ENCODE results near the gene STX8.

Gene STX8

DNA sequence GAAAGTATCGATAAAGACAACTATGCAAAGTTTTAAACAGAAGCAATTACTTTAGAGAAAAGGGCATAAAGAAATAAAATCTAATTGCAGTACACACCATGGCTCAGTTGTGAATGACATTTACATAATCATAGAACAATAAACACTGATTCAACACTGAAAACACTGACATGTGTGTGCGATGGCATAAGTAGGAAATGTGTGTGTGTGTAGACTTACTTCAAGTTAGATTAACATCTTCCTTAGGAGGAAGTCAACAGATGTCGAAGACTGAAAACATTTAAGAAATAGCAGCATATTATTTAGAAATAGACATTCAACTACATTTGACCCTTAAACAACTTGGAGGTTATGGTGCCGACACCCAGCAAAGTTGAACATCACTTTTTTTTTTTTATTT lies 172.4 kb downstream of the STX8 start:
- H3K4me2 ChIP-seq (ENCODE audit: insufficient read depth, low read length), result no peak overlapping the region
- no peaks in the 10 kb centered on the region for H4K20me1 ChIP-seq (ENCODE audit: insufficient read depth, low read length)
- no peak overlapping the region for H2AFZ ChIP-seq (ENCODE audit: low read depth, low read length)
- no peaks in the 10 kb centered on the region for H3K9me3 ChIP-seq (ENCODE audit: insufficient read depth, low read length, severe bottlenecking)
- DNase-seq, result no peak
- no peaks in the 10 kb centered on the region for H3K4me1 ChIP-seq (ENCODE audit: insufficient read depth, low read length)
- H3K36me3 ChIP-seq (ENCODE audit: insufficient read depth, low read length), result no peaks in the 10 kb centered on the region
- no peaks in the 10 kb centered on the region for H3K27me3 ChIP-seq (ENCODE audit: insufficient read depth, low read length, poor library complexity)
- no peak for ATAC-seq (ENCODE audit: insufficient read depth, low read depth)
- TF ChIP-seq, protein P1, sequence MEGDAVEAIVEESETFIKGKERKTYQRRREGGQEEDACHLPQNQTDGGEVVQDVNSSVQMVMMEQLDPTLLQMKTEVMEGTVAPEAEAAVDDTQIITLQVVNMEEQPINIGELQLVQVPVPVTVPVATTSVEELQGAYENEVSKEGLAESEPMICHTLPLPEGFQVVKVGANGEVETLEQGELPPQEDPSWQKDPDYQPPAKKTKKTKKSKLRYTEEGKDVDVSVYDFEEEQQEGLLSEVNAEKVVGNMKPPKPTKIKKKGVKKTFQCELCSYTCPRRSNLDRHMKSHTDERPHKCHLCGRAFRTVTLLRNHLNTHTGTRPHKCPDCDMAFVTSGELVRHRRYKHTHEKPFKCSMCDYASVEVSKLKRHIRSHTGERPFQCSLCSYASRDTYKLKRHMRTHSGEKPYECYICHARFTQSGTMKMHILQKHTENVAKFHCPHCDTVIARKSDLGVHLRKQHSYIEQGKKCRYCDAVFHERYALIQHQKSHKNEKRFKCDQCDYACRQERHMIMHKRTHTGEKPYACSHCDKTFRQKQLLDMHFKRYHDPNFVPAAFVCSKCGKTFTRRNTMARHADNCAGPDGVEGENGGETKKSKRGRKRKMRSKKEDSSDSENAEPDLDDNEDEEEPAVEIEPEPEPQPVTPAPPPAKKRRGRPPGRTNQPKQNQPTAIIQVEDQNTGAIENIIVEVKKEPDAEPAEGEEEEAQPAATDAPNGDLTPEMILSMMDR (IDR thresholded peaks at IDR 0.05; ENCODE audit: borderline replicate concordance, extremely low read depth, low read length, poor library complexity, severe bottlenecking), result no peak
- no peak for TF ChIP-seq EZH2 (IDR thresholded peaks at IDR 0.05; ENCODE audit: borderline replicate concordance, low read depth, low read length, severe bottlenecking)
- no peaks in the 10 kb centered on the region for H3K79me2 ChIP-seq (ENCODE audit: insufficient read depth, low read length)
- no peak overlapping the region for H3K9ac ChIP-seq (ENCODE audit: low read depth, low read length)
- no peak overlapping the region for H3K27ac ChIP-seq (ENCODE audit: low read length)
- H3K4me3 ChIP-seq (ENCODE audit: low read depth in 1 of 2, low read length in 2 of 2), result no peak overlapping the region

DNA sequence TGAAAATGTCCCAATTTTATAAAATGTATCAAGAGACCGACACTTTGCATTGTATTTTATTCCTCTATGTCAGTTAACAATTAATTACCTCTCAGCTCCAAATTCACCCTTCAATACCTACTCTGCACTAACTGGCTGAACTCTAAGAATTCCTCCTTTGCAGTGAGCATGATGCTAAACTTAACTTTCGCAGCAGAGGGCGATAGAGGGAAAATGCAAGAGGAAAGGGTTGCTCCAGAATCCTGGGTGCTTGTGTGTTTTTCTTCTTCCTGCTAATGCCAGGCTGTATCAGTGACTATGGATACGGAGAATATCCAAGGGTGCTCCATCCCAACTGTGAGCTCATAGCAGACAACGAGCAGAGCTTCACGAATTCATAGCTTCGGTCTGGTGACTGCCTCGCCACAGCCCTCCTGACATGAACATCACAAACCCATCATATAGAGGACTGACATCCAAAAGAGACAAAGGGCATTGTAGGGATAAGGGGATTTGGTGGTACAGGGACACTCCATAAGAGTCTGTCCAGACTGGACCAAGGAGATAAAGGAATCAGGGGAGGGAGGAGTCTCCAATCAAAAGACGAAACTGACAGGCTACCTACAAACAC lies 172.9 kb downstream of the STX8 start:
- no peak overlapping the region for H3K4me3 ChIP-seq (ENCODE audit: low read depth in 1 of 2, low read length in 2 of 2)
- no peak overlapping the region; the same call in 1 of the 2 replicates for H2AFZ ChIP-seq (ENCODE audit: low read depth, low read length)
- peak; percentile 67 for DNase-seq
- no peaks in the 10 kb centered on the region for H3K9me3 ChIP-seq (ENCODE audit: insufficient read depth, low read length, severe bottlenecking)
- H3K4me2 ChIP-seq (ENCODE audit: insufficient read depth, low read length), result no peak overlapping the region
- no peaks in the 10 kb centered on the region for H4K20me1 ChIP-seq (ENCODE audit: insufficient read depth, low read length)
- no peak for TF ChIP-seq EZH2 (IDR thresholded peaks at IDR 0.05; ENCODE audit: borderline replicate concordance, low read depth, low read length, severe bottlenecking)
- TF ChIP-seq, protein P1 (IDR thresholded peaks at IDR 0.05; ENCODE audit: borderline replicate concordance, extremely low read depth, low read length, poor library complexity, severe bottlenecking), result peak; percentile 87
- peak; percentile 73 for ATAC-seq (ENCODE audit: insufficient read depth, low read depth)
- no peaks in the 10 kb centered on the region for H3K79me2 ChIP-seq (ENCODE audit: insufficient read depth, low read length)
- H3K27me3 ChIP-seq (ENCODE audit: insufficient read depth, low read length, poor library complexity), result no peaks in the 10 kb centered on the region
- no peak overlapping the region for H3K27ac ChIP-seq (ENCODE audit: low read length)
- no peaks in the 10 kb centered on the region for H3K4me1 ChIP-seq (ENCODE audit: insufficient read depth, low read length)
- no peak overlapping the region for H3K9ac ChIP-seq (ENCODE audit: low read depth, low read length)
- no peaks in the 10 kb centered on the region for H3K36me3 ChIP-seq (ENCODE audit: insufficient read depth, low read length)

DNA sequence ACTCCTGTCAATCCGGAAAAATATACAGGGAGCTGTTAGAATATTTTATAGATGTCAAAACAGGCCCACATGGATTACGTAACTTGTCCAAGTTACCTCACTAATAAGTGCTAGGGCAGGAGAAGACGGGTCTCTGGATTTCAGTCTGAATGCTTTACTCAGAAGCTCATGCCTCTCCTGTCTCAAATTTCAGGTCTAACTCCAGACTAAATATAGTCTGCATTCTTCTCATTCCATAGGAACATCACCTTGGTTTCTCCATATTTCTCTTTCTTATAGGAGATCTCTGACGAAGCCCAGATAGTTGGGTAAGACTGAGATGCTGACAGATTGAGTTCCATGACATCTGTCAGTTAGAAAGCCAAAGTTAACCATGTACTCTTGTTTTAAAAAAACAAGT lies 174.2 kb downstream of the STX8 start:
- no peak overlapping the region for H3K27ac ChIP-seq (ENCODE audit: low read length)
- no peak overlapping the region for H3K4me3 ChIP-seq (ENCODE audit: low read depth in 1 of 2, low read length in 2 of 2)
- H3K9me3 ChIP-seq (ENCODE audit: insufficient read depth, low read length, severe bottlenecking), result no peaks in the 10 kb centered on the region
- H3K4me1 ChIP-seq (ENCODE audit: insufficient read depth, low read length), result no peaks in the 10 kb centered on the region
- H3K27me3 ChIP-seq (ENCODE audit: insufficient read depth, low read length, poor library complexity), result no peaks in the 10 kb centered on the region
- no peak for ATAC-seq (ENCODE audit: insufficient read depth, low read depth)
- H4K20me1 ChIP-seq (ENCODE audit: insufficient read depth, low read length), result no peaks in the 10 kb centered on the region
- H3K9ac ChIP-seq (ENCODE audit: low read depth, low read length), result no peak overlapping the region
- no peak overlapping the region for H2AFZ ChIP-seq (ENCODE audit: low read depth, low read length)
- H3K79me2 ChIP-seq (ENCODE audit: insufficient read depth, low read length), result no peaks in the 10 kb centered on the region
- H3K4me2 ChIP-seq (ENCODE audit: insufficient read depth, low read length), result no peak overlapping the region
- DNase-seq, result no peak
- H3K36me3 ChIP-seq (ENCODE audit: insufficient read depth, low read length), result no peaks in the 10 kb centered on the region
- TF ChIP-seq EZH2 (IDR thresholded peaks at IDR 0.05; ENCODE audit: borderline replicate concordance, low read depth, low read length, severe bottlenecking), result no peak
- TF ChIP-seq, protein P1 (IDR thresholded peaks at IDR 0.05; ENCODE audit: borderline replicate concordance, extremely low read depth, low read length, poor library complexity, severe bottlenecking), result no peak

Data from DND-41 (cell line).